Fibroblast of lung (primary cell): ENCODE measurements around the gene SNAI3.

Experiments
- EZH2 ChIP-seq: IDR thresholded peaks from 2 replicates; pipeline ENCODE4 v1.5.1; 2012; ENCODE audit warnings: low read length, control low read depth, mild to moderate bottlenecking; ENCODE audit errors: missing control alignments
- TF ChIP-seq, protein P1 (sequence below), 2 donors: IDR thresholded peaks in 1 of 2; conservative IDR thresholded peaks in 1 of 2; 1 replicate in 1 of 2; 2 replicates in 1 of 2; pipeline ENCODE4 v1.5.1; 2011 to 2012; ENCODE audit warnings: low read length in 2 of 2, control low read depth in 1 of 2, inconsistent platforms in 1 of 2, low read depth in 1 of 2, mild to moderate bottlenecking in 1 of 2

- TF ChIP-seq, protein P1, sequence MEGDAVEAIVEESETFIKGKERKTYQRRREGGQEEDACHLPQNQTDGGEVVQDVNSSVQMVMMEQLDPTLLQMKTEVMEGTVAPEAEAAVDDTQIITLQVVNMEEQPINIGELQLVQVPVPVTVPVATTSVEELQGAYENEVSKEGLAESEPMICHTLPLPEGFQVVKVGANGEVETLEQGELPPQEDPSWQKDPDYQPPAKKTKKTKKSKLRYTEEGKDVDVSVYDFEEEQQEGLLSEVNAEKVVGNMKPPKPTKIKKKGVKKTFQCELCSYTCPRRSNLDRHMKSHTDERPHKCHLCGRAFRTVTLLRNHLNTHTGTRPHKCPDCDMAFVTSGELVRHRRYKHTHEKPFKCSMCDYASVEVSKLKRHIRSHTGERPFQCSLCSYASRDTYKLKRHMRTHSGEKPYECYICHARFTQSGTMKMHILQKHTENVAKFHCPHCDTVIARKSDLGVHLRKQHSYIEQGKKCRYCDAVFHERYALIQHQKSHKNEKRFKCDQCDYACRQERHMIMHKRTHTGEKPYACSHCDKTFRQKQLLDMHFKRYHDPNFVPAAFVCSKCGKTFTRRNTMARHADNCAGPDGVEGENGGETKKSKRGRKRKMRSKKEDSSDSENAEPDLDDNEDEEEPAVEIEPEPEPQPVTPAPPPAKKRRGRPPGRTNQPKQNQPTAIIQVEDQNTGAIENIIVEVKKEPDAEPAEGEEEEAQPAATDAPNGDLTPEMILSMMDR (conservative IDR thresholded peaks at IDR 0.05 in 1 of 2, IDR thresholded peaks at IDR 0.05 in 1 of 2; ENCODE audit: low read depth in 1 of 2, low read length in 2 of 2) = no peak
- TF ChIP-seq EZH2 = no peak
Observed at GRCh38 chr16:88735121-88735520, 48.8 kb upstream of the SNAI3 start.
